ENCODE data around the gene COX6B1.
"Not testable (repeated sequence)": the region's sequence is repeated elsewhere in the genome, so short reads cannot be mapped to it uniquely, and the experiment has no call there.

COX6B1 gene

GRCh38 chr19:35669974-35670373 lies 21.9 kb downstream of the COX6B1 start:
- H3K4me1 ChIP-seq (ENCODE audit: control insufficient read depth, insufficient read depth, low read length), result peaks cover 5% of the 10 kb centered on the region
- DNase-seq (ENCODE audit: low read depth), result no peak
- peaks cover 8% of the 10 kb centered on the region for H3K27me3 ChIP-seq (replicated peaks; ENCODE audit: control insufficient read depth, insufficient read depth, low read length)
- no peak overlapping the region for H3K4me3 ChIP-seq (ENCODE audit: low read length)
- no peak overlapping the region for H3K9ac ChIP-seq (ENCODE audit: low read length)
- no peaks in the 10 kb centered on the region for H3K36me3 ChIP-seq (ENCODE audit: control insufficient read depth, insufficient read depth, low read length, severe bottlenecking)
- H3K9me3 ChIP-seq (ENCODE audit: control insufficient read depth, low read length), result no peaks in the 10 kb centered on the region

GRCh38 chr19:35670686-35671085 lies 22.6 kb downstream of the COX6B1 start:
- Histone ChIP-seq H3K9ac (ENCODE audit: low read length) (no peak overlapping the region), H3K27me3 (replicated peaks; ENCODE audit: control insufficient read depth, insufficient read depth, low read length) (peaks cover 11% of the 10 kb centered on the region), H3K4me3 (ENCODE audit: low read length) (no peak overlapping the region), H3K36me3 (ENCODE audit: control insufficient read depth, insufficient read depth, low read length, severe bottlenecking) (no peaks in the 10 kb centered on the region), H3K4me1 (ENCODE audit: control insufficient read depth, insufficient read depth, low read length) (peaks cover 5% of the 10 kb centered on the region), H3K9me3 (ENCODE audit: control insufficient read depth, low read length) (no peaks in the 10 kb centered on the region)
- no peak for DNase-seq (ENCODE audit: low read depth)

- DNase-seq (ENCODE audit: low read depth), result no peak
- H3K27me3 ChIP-seq (replicated peaks; ENCODE audit: control insufficient read depth, insufficient read depth, low read length), result peaks cover 16% of the 10 kb centered on the region
- H3K9ac ChIP-seq (ENCODE audit: low read length), result no peak overlapping the region
- no peak overlapping the region for H3K4me3 ChIP-seq (ENCODE audit: low read length)
- H3K4me1 ChIP-seq (ENCODE audit: control insufficient read depth, insufficient read depth, low read length), result peaks cover 5% of the 10 kb centered on the region
- no peaks in the 10 kb centered on the region for H3K36me3 ChIP-seq (ENCODE audit: control insufficient read depth, insufficient read depth, low read length, severe bottlenecking)
- no peaks in the 10 kb centered on the region for H3K9me3 ChIP-seq (ENCODE audit: control insufficient read depth, low read length)
These were observed 23.7 kb downstream of the COX6B1 start for GRCh38 chr19:35671818-35672217.

GRCh38 chr19:35673121-35673804 lies 25.1 kb downstream of the COX6B1 start:
- H3K4me3 ChIP-seq (ENCODE audit: low read length), result peak overlapping the region; percentile 72
- H3K9ac ChIP-seq (ENCODE audit: low read length), result peak overlapping the region; percentile 56
- DNase-seq (ENCODE audit: low read depth), result peak; percentile 76
- H3K4me1 ChIP-seq (ENCODE audit: control insufficient read depth, insufficient read depth, low read length), result peaks cover 5% of the 10 kb centered on the region
- H3K9me3 ChIP-seq (ENCODE audit: control insufficient read depth, low read length), result no peaks in the 10 kb centered on the region
- H3K27me3 ChIP-seq (replicated peaks; ENCODE audit: control insufficient read depth, insufficient read depth, low read length), result peaks cover 21% of the 10 kb centered on the region
- no peaks in the 10 kb centered on the region for H3K36me3 ChIP-seq (ENCODE audit: control insufficient read depth, insufficient read depth, low read length, severe bottlenecking)

- H3K36me3 ChIP-seq (ENCODE audit: control insufficient read depth, insufficient read depth, low read length, severe bottlenecking), result no peaks in the 10 kb centered on the region
- H3K9me3 ChIP-seq (ENCODE audit: control insufficient read depth, low read length), result no peaks in the 10 kb centered on the region
- no peak for DNase-seq (ENCODE audit: low read depth)
- peaks cover 5% of the 10 kb centered on the region for H3K4me1 ChIP-seq (ENCODE audit: control insufficient read depth, insufficient read depth, low read length)
- H3K27me3 ChIP-seq (replicated peaks; ENCODE audit: control insufficient read depth, insufficient read depth, low read length), result peaks cover 21% of the 10 kb centered on the region
- no peak overlapping the region for H3K4me3 ChIP-seq (ENCODE audit: low read length)
- H3K9ac ChIP-seq (ENCODE audit: low read length), result no peak overlapping the region
These were observed 27.5 kb downstream of the COX6B1 start for GRCh38 chr19:35675589-35676140.

- Histone ChIP-seq H3K4me3 (ENCODE audit: low read length) (peak overlapping the region; percentile 63), H3K36me3 (ENCODE audit: control insufficient read depth, insufficient read depth, low read length, severe bottlenecking) (no peaks in the 10 kb centered on the region), H3K9me3 (ENCODE audit: control insufficient read depth, low read length) (no peaks in the 10 kb centered on the region), H3K27me3 (replicated peaks; ENCODE audit: control insufficient read depth, insufficient read depth, low read length) (no peaks in the 10 kb centered on the region), H3K4me1 (ENCODE audit: control insufficient read depth, insufficient read depth, low read length) (peaks cover 11% of the 10 kb centered on the region), H3K9ac (ENCODE audit: low read length) (peak overlapping the region; percentile 75)
- peak; percentile 64 for DNase-seq (ENCODE audit: low read depth)
These were observed 41.7 kb downstream of the COX6B1 start for GRCh38 chr19:35689836-35690235.

- H3K4me1 ChIP-seq (ENCODE audit: control insufficient read depth, insufficient read depth, low read length), result peaks cover 11% of the 10 kb centered on the region
- H3K4me3 ChIP-seq (ENCODE audit: low read length); H3K27me3 ChIP-seq (replicated peaks; ENCODE audit: control insufficient read depth, insufficient read depth, low read length); H3K9ac ChIP-seq (ENCODE audit: low read length); H3K9me3 ChIP-seq (ENCODE audit: control insufficient read depth, low read length); DNase-seq (ENCODE audit: low read depth); H3K36me3 ChIP-seq (ENCODE audit: control insufficient read depth, insufficient read depth, low read length, severe bottlenecking): not testable (repeated sequence)
These were observed 43.0 kb downstream of the COX6B1 start for GRCh38 chr19:35691106-35691505.

GRCh38 chr19:35692010-35692409 lies 43.9 kb downstream of the COX6B1 start:
- Histone ChIP-seq H3K4me1 (ENCODE audit: control insufficient read depth, insufficient read depth, low read length) (peaks cover 11% of the 10 kb centered on the region), H3K36me3 (ENCODE audit: control insufficient read depth, insufficient read depth, low read length, severe bottlenecking) (no peaks in the 10 kb centered on the region), H3K9me3 (ENCODE audit: control insufficient read depth, low read length) (no peaks in the 10 kb centered on the region), H3K27me3 (replicated peaks; ENCODE audit: control insufficient read depth, insufficient read depth, low read length) (no peaks in the 10 kb centered on the region), H3K4me3 (ENCODE audit: low read length) (no peak overlapping the region), H3K9ac (ENCODE audit: low read length) (no peak overlapping the region)
- DNase-seq (ENCODE audit: low read depth), result no peak

- no peaks in the 10 kb centered on the region for H3K9me3 ChIP-seq (ENCODE audit: control insufficient read depth, low read length)
- H3K27me3 ChIP-seq (replicated peaks; ENCODE audit: control insufficient read depth, insufficient read depth, low read length), result no peaks in the 10 kb centered on the region
- H3K9ac ChIP-seq (ENCODE audit: low read length), result no peak overlapping the region
- DNase-seq (ENCODE audit: low read depth), result no peak
- H3K4me3 ChIP-seq (ENCODE audit: low read length), result no peak overlapping the region
- H3K4me1 ChIP-seq (ENCODE audit: control insufficient read depth, insufficient read depth, low read length), result peaks cover 11% of the 10 kb centered on the region
- H3K36me3 ChIP-seq (ENCODE audit: control insufficient read depth, insufficient read depth, low read length, severe bottlenecking), result no peaks in the 10 kb centered on the region
These were observed 45.3 kb downstream of the COX6B1 start for GRCh38 chr19:35693422-35693821.

- Histone ChIP-seq H3K9ac (ENCODE audit: low read length) (no peak overlapping the region), H3K9me3 (ENCODE audit: control insufficient read depth, low read length) (no peaks in the 10 kb centered on the region), H3K27me3 (replicated peaks; ENCODE audit: control insufficient read depth, insufficient read depth, low read length) (no peaks in the 10 kb centered on the region), H3K4me1 (ENCODE audit: control insufficient read depth, insufficient read depth, low read length) (peaks cover 11% of the 10 kb centered on the region), H3K4me3 (ENCODE audit: low read length) (no peak overlapping the region), H3K36me3 (ENCODE audit: control insufficient read depth, insufficient read depth, low read length, severe bottlenecking) (no peaks in the 10 kb centered on the region)
- peak; percentile 93 for DNase-seq (ENCODE audit: low read depth)
These were observed 45.9 kb downstream of the COX6B1 start for GRCh38 chr19:35693835-35694599.

- Histone ChIP-seq H3K4me3 (ENCODE audit: low read length) (no peak overlapping the region), H3K4me1 (ENCODE audit: control insufficient read depth, insufficient read depth, low read length) (no peaks in the 10 kb centered on the region), H3K9ac (ENCODE audit: low read length) (no peak overlapping the region), H3K9me3 (ENCODE audit: control insufficient read depth, low read length) (no peaks in the 10 kb centered on the region), H3K27me3 (replicated peaks; ENCODE audit: control insufficient read depth, insufficient read depth, low read length) (no peaks in the 10 kb centered on the region), H3K36me3 (ENCODE audit: control insufficient read depth, insufficient read depth, low read length, severe bottlenecking) (no peaks in the 10 kb centered on the region)
- DNase-seq (ENCODE audit: low read depth), result no peak
These were observed 47.8 kb downstream of the COX6B1 start for GRCh38 chr19:35695895-35696422.
